HEK293 (cell line): ENCODE results near the gene DNAJB8.
A peak's percentile ranks its signal among the peaks of the same experiment; 100 is the strongest.

ENCODE experiments used
- CTCF ChIA-PET: fragments of 350-600 bp; formaldehyde crosslinking; extraction: SDS; loops from one replicate; lab custom pipeline; 2021; ENCODE audit warnings: antibody characterized with exemption; lab: Yijun Ruan, JAX
- POLR2A ChIA-PET: fragments of 300-600 bp; formaldehyde crosslinking; extraction: SDS; loops from one replicate; lab custom pipeline; 2020; ENCODE audit warnings: antibody characterized with exemption, inconsistent platforms; lab: Yijun Ruan, JAX
- H3K27ac ChIP-seq: fragments of 200-500 bp; sonication (Bioruptor generic); 2 replicates; pipeline ENCODE4 v1.5.1; 2014; ENCODE audit warnings: low read depth, low read length, control low read depth, inconsistent platforms; ENCODE audit errors: extremely low read depth
- H3K36me3 ChIP-seq, 2 experiments: fragments of 200-500 bp in 1 of 2; sonication (Bioruptor generic) in 1 of 2; 1 replicate in 1 of 2; 2 replicates in 1 of 2; pipeline ENCODE4 v1.5.1; 2014 to 2017; ENCODE audit warnings: inconsistent platforms in 2 of 2, low read length in 2 of 2; ENCODE audit not compliant: control insufficient read depth in 2 of 2, insufficient read depth in 1 of 2
- H3K4me1 ChIP-seq: fragments of 200-500 bp; sonication (Bioruptor generic); 2 replicates; pipeline ENCODE4 v1.5.1; 2014; ENCODE audit warnings: mild to moderate bottlenecking, low read length, inconsistent platforms; ENCODE audit not compliant: control insufficient read depth, insufficient read depth
- H3K4me3 ChIP-seq: 2 replicates; pipeline ENCODE4 v1.5.1; 2011; ENCODE audit warnings: low read depth, mild to moderate bottlenecking, control low read depth, low read length, moderate library complexity
- H3K9me3 ChIP-seq: fragments of 200-500 bp; sonication (Bioruptor generic); 2 replicates; pipeline ENCODE4 v1.5.1; 2014; ENCODE audit warnings: low read depth, low read length, inconsistent platforms; ENCODE audit not compliant: control insufficient read depth, insufficient read depth
- EGR2 ChIP-seq: fragments of 450-650 bp; formaldehyde crosslinking; IDR thresholded peaks from 2 replicates; pipeline ENCODE4 v1.5.1; 2016; ENCODE audit warnings: low read depth, missing biosample characterization, missing genetic modification characterization
- KLF9 ChIP-seq: fragments of 450-650 bp; formaldehyde crosslinking; IDR thresholded peaks from 2 replicates; pipeline ENCODE4 v1.5.1; 2016; ENCODE audit warnings: missing biosample characterization, missing genetic modification characterization, low read depth
- SALL2 ChIP-seq: fragments of 450-650 bp; formaldehyde crosslinking; IDR thresholded peaks from 2 replicates; pipeline ENCODE4 v1.5.0; 2017; ENCODE audit warnings: missing biosample characterization, mild to moderate bottlenecking, missing genetic modification characterization, borderline replicate concordance
- YY2 ChIP-seq: fragments of 450-650 bp; formaldehyde crosslinking; IDR thresholded peaks from 2 replicates; pipeline ENCODE4 v1.5.1; 2016; ENCODE audit warnings: missing biosample characterization, missing genetic modification characterization
- ZBTB48 ChIP-seq: fragments of 450-650 bp; formaldehyde crosslinking; IDR thresholded peaks from 2 replicates; pipeline ENCODE4 v1.5.1; 2016; ENCODE audit warnings: missing biosample characterization, missing genetic modification characterization
- ZFHX2 ChIP-seq: fragments of 450-650 bp; formaldehyde crosslinking; conservative IDR thresholded peaks from 2 replicates; pipeline ENCODE4 v1.5.1; 2016; ENCODE audit warnings: missing biosample characterization, missing genetic modification characterization
- ZFP41 ChIP-seq: fragments of 450-650 bp; formaldehyde crosslinking; IDR thresholded peaks from 2 replicates; pipeline ENCODE4 v1.5.1; 2016; ENCODE audit warnings: missing biosample characterization, missing genetic modification characterization, borderline replicate concordance
- ZNF114 ChIP-seq: fragments of 450-650 bp; formaldehyde crosslinking; IDR thresholded peaks from 2 replicates; pipeline ENCODE4 v1.5.0; 2017; ENCODE audit warnings: missing biosample characterization, missing genetic modification characterization
- ZNF157 ChIP-seq: fragments of 450-650 bp; formaldehyde crosslinking; IDR thresholded peaks from 2 replicates; pipeline ENCODE4 v1.5.1; 2016; ENCODE audit warnings: missing biosample characterization, missing genetic modification characterization
- ZNF19 ChIP-seq: fragments of 450-650 bp; formaldehyde crosslinking; IDR thresholded peaks from 2 replicates; pipeline ENCODE4; 2016; ENCODE audit warnings: missing biosample characterization, missing genetic modification characterization, low read depth
- ZNF311 ChIP-seq: fragments of 450-650 bp; formaldehyde crosslinking; IDR thresholded peaks from 2 replicates; pipeline ENCODE4 v1.5.1; 2017; ENCODE audit warnings: missing biosample characterization, missing genetic modification characterization, borderline replicate concordance
- ZNF394 ChIP-seq: fragments of 450-650 bp; formaldehyde crosslinking; IDR thresholded peaks from 2 replicates; pipeline ENCODE4 v1.5.1; 2016; ENCODE audit warnings: missing biosample characterization, missing genetic modification characterization, mild to moderate bottlenecking, moderate library complexity, borderline replicate concordance
- ZNF530 ChIP-seq: fragments of 450-650 bp; formaldehyde crosslinking; IDR thresholded peaks from 2 replicates; pipeline ENCODE4 v1.5.1; 2016; ENCODE audit warnings: low read depth, missing biosample characterization, missing genetic modification characterization
- ZNF610 ChIP-seq: fragments of 450-650 bp; formaldehyde crosslinking; IDR thresholded peaks from 2 replicates; pipeline ENCODE4 v1.5.1; 2016; ENCODE audit warnings: missing biosample characterization, missing genetic modification characterization, borderline replicate concordance
- ZNF626 ChIP-seq: fragments of 450-650 bp; sonication (Bioruptor Pico); formaldehyde crosslinking; IDR thresholded peaks from 2 replicates; pipeline ENCODE4 v1.5.1; 2018; ENCODE audit warnings: missing biosample characterization, missing genetic modification characterization, inconsistent platforms
- ZNF664 ChIP-seq: fragments of 450-650 bp; formaldehyde crosslinking; IDR thresholded peaks from 2 replicates; pipeline ENCODE4 v1.5.1; 2016; ENCODE audit warnings: missing biosample characterization, missing genetic modification characterization
- ZNF776 ChIP-seq: fragments of 450-650 bp; formaldehyde crosslinking; IDR thresholded peaks from 2 replicates; pipeline ENCODE4 v1.5.0; 2017; ENCODE audit warnings: missing biosample characterization, missing genetic modification characterization, borderline replicate concordance
- TF ChIP-seq, protein P1 (sequence below): fragments of 450-650 bp; formaldehyde crosslinking; IDR thresholded peaks from 2 replicates; pipeline ENCODE4 v1.5.1; 2016; ENCODE audit warnings: missing biosample characterization, missing genetic modification characterization, borderline replicate concordance
- TF ChIP-seq, protein P2 (sequence below): fragments of 450-650 bp; formaldehyde crosslinking; IDR thresholded peaks from 2 replicates; pipeline ENCODE4 v1.5.1; 2016; ENCODE audit warnings: missing biosample characterization, missing genetic modification characterization, low read depth
- TF ChIP-seq, protein P3 (sequence below): fragments of 450-650 bp; formaldehyde crosslinking; IDR thresholded peaks from 2 replicates; pipeline ENCODE4 v1.5.1; 2016; ENCODE audit warnings: missing biosample characterization, missing genetic modification characterization

The DNAJB8 gene

DNA sequence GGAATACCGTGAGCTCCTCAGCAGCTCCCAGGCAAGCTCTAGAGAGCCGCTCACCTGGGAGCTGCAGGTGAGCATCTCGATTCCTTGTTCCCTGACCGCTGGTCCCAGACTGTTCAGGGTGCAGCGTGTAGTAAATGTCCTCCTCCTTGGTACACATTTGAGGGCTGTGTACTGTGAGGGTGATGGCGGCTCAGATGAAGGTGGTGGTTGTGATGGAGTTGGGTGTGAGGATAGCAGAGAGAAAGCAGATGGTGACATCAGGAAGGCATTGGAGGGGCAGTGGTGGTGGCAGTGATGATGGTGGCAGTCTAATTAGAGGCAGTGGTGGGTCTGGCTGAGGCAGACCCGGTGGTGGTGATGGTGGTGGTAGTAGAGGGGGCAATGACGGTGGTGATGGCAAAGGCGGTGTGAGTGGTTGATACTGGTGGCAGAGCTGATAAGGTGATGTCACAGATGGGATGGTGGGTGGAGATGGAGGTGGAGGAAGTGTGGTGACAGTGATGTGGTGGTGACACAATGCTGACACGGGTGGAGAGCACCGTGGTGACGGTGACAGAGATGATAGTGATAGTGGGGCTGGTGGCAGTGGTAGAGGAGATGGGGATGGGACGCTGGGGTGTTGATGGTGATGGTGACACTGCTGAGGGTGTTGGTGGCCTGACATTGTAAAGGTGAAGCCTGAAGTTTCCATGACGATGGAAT is at the start of gene DNAJB8:
TSS of gene DNAJB8 (minus strand) at position 51 of the 702 bp plus-strand sequence. CDS start 3,645 bp downstream, outside the sequence.
- POLR2A ChIA-PET, result no interaction called here
- Histone ChIP-seq H3K4me3 (no peak within 1 kb of the TSS), H3K9me3 (no peaks in the 10 kb centered on the region), H3K27ac (no peak within 1 kb of the TSS)
- TF ChIP-seq, protein P1, sequence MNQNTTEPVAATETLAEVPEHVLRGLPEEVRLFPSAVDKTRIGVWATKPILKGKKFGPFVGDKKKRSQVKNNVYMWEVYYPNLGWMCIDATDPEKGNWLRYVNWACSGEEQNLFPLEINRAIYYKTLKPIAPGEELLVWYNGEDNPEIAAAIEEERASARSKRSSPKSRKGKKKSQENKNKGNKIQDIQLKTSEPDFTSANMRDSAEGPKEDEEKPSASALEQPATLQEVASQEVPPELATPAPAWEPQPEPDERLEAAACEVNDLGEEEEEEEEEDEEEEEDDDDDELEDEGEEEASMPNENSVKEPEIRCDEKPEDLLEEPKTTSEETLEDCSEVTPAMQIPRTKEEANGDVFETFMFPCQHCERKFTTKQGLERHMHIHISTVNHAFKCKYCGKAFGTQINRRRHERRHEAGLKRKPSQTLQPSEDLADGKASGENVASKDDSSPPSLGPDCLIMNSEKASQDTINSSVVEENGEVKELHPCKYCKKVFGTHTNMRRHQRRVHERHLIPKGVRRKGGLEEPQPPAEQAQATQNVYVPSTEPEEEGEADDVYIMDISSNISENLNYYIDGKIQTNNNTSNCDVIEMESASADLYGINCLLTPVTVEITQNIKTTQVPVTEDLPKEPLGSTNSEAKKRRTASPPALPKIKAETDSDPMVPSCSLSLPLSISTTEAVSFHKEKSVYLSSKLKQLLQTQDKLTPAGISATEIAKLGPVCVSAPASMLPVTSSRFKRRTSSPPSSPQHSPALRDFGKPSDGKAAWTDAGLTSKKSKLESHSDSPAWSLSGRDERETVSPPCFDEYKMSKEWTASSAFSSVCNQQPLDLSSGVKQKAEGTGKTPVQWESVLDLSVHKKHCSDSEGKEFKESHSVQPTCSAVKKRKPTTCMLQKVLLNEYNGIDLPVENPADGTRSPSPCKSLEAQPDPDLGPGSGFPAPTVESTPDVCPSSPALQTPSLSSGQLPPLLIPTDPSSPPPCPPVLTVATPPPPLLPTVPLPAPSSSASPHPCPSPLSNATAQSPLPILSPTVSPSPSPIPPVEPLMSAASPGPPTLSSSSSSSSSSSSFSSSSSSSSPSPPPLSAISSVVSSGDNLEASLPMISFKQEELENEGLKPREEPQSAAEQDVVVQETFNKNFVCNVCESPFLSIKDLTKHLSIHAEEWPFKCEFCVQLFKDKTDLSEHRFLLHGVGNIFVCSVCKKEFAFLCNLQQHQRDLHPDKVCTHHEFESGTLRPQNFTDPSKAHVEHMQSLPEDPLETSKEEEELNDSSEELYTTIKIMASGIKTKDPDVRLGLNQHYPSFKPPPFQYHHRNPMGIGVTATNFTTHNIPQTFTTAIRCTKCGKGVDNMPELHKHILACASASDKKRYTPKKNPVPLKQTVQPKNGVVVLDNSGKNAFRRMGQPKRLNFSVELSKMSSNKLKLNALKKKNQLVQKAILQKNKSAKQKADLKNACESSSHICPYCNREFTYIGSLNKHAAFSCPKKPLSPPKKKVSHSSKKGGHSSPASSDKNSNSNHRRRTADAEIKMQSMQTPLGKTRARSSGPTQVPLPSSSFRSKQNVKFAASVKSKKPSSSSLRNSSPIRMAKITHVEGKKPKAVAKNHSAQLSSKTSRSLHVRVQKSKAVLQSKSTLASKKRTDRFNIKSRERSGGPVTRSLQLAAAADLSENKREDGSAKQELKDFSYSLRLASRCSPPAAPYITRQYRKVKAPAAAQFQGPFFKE (tag by site-specific recombination), result no peak
- no peak for TF ChIP-seq ZNF626 (tag by site-specific recombination)
- TF ChIP-seq ZFHX2 (tag by site-specific recombination), result peak; percentile 90
- TF ChIP-seq ZNF394 (tag by site-specific recombination), result no peak
- TF ChIP-seq ZNF664, result no peak
- no peak for TF ChIP-seq ZNF311 (tag by site-specific recombination)
- peak; percentile 93 for TF ChIP-seq EGR2 (tag by site-specific recombination)
- no peak for TF ChIP-seq ZNF19 (tag by site-specific recombination)
- TF ChIP-seq YY2 (tag by site-specific recombination), result no peak
- no peak for TF ChIP-seq KLF9 (tag by site-specific recombination)
- no peak for TF ChIP-seq ZNF530 (tag by site-specific recombination)
- TF ChIP-seq SALL2 (tag by site-specific recombination), result 0 out of 2 replicates have a peak, but pooled peaks have one; percentile 28
- no peak for TF ChIP-seq ZNF157 (tag by site-specific recombination)
- TF ChIP-seq ZNF114, result no peak
- TF ChIP-seq ZFP41 (tag by site-specific recombination), result no peak
- TF ChIP-seq, protein P2, sequence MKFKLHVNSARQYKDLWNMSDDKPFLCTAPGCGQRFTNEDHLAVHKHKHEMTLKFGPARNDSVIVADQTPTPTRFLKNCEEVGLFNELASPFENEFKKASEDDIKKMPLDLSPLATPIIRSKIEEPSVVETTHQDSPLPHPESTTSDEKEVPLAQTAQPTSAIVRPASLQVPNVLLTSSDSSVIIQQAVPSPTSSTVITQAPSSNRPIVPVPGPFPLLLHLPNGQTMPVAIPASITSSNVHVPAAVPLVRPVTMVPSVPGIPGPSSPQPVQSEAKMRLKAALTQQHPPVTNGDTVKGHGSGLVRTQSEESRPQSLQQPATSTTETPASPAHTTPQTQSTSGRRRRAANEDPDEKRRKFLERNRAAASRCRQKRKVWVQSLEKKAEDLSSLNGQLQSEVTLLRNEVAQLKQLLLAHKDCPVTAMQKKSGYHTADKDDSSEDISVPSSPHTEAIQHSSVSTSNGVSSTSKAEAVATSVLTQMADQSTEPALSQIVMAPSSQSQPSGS (tag by site-specific recombination), result peak; percentile 5; the same call in 1 of the 2 replicates
- TF ChIP-seq, all 188 proteins: peak for 4
- CTCF ChIA-PET, result interaction anchor here (0.6 kb wide), 1 partner anchor 295 kb away, joined by 3 read pairs; no protein-coding TSS in a partner anchor
- no peaks in the 10 kb centered on the region for H3K4me1 ChIP-seq
- no peaks in the 10 kb centered on the region for H3K36me3 ChIP-seq

DNA sequence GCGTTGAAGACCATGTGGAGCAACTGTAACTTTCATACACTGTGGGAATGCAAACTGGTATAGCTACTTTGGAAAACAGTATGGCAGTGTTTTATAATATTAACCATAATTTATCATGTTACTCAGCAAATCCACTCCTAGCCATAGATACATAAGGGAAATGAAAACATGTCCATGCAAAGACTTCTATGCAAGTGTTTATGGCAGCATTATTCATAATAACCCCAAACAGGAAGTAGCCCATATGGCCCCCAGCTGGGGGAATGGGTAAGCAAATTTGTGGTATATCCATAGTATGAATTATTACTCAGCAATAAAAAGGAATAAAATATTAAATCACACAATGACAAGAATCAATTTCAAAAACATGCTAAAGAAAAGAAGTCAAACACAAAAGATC is 49.3 kb upstream of the DNAJB8 start:
- CTCF ChIA-PET, result no interaction called here
- Histone ChIP-seq H3K4me1 (no peaks in the 10 kb centered on the region), H3K36me3 (no peaks in the 10 kb centered on the region), H3K9me3 (no peaks in the 10 kb centered on the region), H3K27ac (no peak overlapping the region), H3K4me3 (no peak overlapping the region)
- TF ChIP-seq ZBTB48 (tag by site-specific recombination) (no peak), ZNF776 (tag by site-specific recombination) (no peak), ZNF610 (tag by site-specific recombination) (no peak)
- TF ChIP-seq, protein P3, sequence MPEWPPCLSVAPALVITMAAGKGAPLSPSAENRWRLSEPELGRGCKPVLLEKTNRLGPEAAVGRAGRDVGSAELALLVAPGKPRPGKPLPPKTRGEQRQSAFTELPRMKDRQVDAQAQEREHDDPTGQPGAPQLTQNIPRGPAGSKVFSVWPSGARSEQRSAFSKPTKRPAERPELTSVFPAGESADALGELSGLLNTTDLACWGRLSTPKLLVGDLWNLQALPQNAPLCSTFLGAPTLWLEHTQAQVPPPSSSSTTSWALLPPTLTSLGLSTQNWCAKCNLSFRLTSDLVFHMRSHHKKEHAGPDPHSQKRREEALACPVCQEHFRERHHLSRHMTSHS (tag by site-specific recombination), result no peak
- POLR2A ChIA-PET, result no interaction called here
